HG03159 (cell line): ENCODE measurements around the gene BEND2.

Experiments
- ATAC-seq: cut with Tn5 transposase; IDR thresholded peaks from one replicate; pipeline ENCODE4 v1.9.1; 2021; ENCODE audit warnings: mild to moderate bottlenecking, moderate library complexity; ENCODE audit not compliant: unreplicated experiment

BEND2 gene

GRCh38 chrX:18146009-18146408, 74.7 kb downstream of the BEND2 start:
- ATAC-seq: no peak

GRCh38 chrX:18136816-18137215, 83.9 kb downstream of the BEND2 start:
- ATAC-seq: no peak

GRCh38 chrX:18133605-18134004, 87.1 kb downstream of the BEND2 start:
- ATAC-seq: no peak

GRCh38 chrX:18129690-18130089, 91.0 kb downstream of the BEND2 start:
- no peak for ATAC-seq

DNA sequence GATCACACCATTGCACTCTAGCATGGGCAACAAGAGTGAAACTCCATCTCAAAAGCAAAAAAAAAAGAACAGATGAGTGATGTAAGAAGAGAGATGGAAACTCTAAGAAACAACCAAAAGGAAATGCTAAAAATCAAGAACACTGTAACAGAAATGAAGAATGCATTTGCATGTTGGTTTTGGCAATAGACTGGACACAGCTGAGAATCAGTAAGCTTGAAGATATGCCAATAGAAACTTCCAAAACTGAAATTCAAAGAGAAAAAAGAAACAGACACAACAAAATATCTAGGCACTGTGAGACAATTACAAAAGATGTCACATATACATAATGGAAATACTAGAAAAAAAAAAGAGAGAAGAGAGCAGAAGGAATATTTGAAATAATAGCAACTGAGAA, 93.7 kb downstream of the BEND2 start:
- ATAC-seq: no peak

GRCh38 chrX:18119856-18120255, 100.8 kb downstream of the BEND2 start:
- ATAC-seq: no peak
